Choroid plexus epithelial cell (primary cell): ENCODE measurements around the gene HOXD4.

Experiments used
- DNase-seq: peaks from one replicate; pipeline ENCODE4 v3.0.0-alpha.2; 2010; ENCODE audit warnings: low read depth
- H3K4me3 ChIP-seq: 2 replicates; pipeline ENCODE4 v1.5.1; 2011; ENCODE audit warnings: low read depth, mild to moderate bottlenecking, control low read depth, low read length, moderate library complexity
- CTCF ChIP-seq: conservative IDR thresholded peaks from 2 replicates; pipeline ENCODE4 v1.5.1; 2011; ENCODE audit warnings: low read depth, mild to moderate bottlenecking, control low read depth, inconsistent platforms, low read length, moderate library complexity

Gene HOXD4

GRCh38 chr2:176199902-176200301, 48.6 kb downstream of the HOXD4 start:
- DNase-seq = no peak
- H3K4me3 ChIP-seq = no peak overlapping the region
- no peak for TF ChIP-seq CTCF

- no peak for DNase-seq
- TF ChIP-seq CTCF = no peak
- H3K4me3 ChIP-seq = no peak overlapping the region
Measured at GRCh38 chr2:176200971-176201370, 49.6 kb downstream of the HOXD4 start.

GRCh38 chr2:176202491-176202890, 51.1 kb downstream of the HOXD4 start:
- DNase-seq = no peak
- TF ChIP-seq CTCF = no peak

More at GRCh38 chr2:176202491-176202890, 51.1 kb downstream of the HOXD4 start:
- H3K4me3 ChIP-seq = no peak overlapping the region
